ENCODE measurements around the gene BRAF.
"Not testable (repeated sequence)": the region's sequence is repeated elsewhere in the genome, so short reads cannot be mapped to it uniquely, and the experiment has no call there.

Gene BRAF

DNA sequence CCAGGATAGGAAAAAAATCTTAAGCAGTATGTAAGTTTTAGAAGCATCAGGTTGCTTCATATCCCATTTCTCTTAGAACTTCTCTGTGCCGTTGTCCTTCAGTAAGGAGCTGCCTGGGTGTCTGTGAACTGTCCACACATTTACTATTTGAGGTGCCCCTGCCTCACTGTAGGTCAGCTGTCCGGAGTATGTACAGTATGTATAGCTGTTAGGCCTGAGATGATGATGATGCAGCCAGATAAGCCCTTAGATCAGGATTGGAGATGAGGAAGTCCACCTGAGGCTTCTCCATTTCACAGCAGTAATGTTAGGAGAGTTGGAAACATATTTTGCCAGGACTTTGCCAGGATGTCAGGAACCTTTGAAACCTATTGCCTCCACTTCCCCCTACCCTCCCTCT is 220.5 kb downstream of the BRAF start:
- no peak for DNase-seq

DNA sequence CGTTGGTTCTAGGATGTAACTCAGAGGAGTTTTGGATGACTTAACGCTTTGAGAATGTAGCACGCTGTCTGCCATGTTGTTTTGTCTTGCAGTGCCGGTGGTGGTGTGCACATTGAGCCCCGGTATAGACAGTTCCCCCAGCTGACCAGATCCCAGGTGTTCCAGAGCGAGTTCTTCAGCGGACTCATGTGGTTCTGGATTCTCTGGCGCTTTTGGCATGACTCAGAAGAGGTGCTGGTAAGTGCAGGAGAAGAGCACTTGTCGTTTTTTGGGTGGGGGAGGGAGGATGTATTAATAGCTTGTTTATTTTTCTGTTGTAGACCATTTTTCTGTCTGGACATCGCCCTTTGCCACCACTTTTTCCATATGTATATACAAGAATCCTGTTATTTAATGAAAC is 222.0 kb downstream of the BRAF start:
- DNase-seq: no peak

GRCh38 chr7:140698477-140698876 is 226.3 kb downstream of the BRAF start:
- DNase-seq: no peak

GRCh38 chr7:140697447-140698143 is 227.1 kb downstream of the BRAF start:
- DNase-seq: no peak

DNA sequence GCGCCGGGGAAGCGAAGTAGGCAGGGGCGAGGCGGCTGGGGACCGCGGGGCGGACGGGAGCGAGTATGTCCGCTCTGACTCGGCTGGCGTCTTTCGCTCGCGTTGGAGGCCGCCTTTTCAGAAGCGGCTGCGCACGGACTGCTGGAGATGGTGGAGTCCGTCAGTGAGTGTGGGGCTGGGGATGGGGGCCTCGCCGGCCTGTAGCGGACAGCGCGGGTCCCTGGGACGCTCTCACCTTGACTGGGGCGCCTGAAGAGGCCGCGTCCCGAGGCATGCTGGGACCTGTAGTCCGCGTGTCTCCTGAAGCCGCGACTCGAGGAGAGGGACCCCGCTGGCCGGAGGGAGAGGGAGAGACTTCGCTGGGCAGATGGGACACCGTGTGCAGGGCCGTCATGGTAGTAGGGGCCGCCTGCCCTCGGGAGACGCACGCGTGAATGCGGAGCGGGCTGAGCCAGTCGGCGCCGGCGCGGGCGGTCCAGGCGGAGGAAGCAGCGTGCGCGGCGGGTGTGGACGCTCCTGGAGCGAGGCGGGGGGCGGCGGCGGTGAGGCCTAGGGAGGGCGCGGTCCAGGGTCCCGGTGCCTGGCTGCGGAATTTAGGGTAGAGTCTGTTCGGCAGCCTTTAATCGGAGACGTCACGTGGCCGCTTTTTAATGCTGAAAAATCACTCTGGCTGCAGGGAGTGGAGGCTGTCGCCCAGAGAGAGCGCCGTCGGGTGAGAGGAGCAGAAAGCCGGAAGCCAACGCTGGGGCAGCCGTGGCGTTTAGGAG is 227.9 kb downstream of the BRAF start, which contains the start of gene NDUFB2:
TSS of gene NDUFB2 (plus strand) at position 29 of the 767 bp plus-strand sequence. CDS start at position 66, 37 bp downstream.
- DNase-seq: peak; percentile 75

- DNase-seq: no peak
Measured at GRCh38 chr7:140696024-140696679, 228.6 kb downstream of the BRAF start.

DNA sequence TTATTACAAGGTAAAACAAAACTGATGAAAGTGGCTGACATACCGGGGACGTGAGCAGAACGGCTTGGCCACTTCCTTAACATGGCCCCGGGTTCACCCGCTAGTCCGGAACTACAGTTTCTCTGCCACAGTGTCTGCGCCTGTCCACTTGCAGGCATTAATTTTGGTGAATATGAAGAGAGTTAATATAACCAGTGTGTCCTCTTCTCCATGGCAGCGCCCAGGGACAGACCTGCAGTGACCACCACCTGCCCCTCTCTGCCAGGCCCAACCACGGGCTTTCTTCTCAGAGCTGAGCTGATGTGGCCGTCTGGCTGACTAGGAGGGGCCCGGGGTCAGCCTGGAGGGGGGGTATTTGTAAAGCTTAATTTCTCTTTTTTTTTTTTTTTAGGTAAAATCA is 229.3 kb downstream of the BRAF start:
- DNase-seq: no peak

GRCh38 chr7:140694592-140694991 is 230.1 kb downstream of the BRAF start:
- DNase-seq: no peak

DNA sequence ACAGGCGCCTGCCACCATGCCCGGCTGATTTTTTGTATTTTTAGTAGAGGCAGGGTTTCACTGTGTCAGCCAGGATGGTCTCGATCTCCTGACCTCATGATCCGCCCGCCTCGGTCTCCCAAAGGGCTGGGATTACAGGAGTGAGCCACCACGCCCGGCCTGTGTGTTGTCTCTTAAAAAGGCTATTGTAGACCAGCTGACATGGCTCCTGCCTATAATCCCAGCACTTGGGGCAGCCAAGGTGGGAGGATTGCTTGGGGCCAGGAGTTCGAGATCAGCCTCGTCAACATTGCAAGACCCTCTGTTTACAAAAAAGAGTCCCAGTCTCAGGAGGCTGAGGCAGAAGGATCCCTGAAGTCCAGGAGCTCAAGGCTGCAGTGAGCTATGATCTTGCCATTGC is 230.9 kb downstream of the BRAF start:
- not testable (repeated sequence) for DNase-seq

DNA sequence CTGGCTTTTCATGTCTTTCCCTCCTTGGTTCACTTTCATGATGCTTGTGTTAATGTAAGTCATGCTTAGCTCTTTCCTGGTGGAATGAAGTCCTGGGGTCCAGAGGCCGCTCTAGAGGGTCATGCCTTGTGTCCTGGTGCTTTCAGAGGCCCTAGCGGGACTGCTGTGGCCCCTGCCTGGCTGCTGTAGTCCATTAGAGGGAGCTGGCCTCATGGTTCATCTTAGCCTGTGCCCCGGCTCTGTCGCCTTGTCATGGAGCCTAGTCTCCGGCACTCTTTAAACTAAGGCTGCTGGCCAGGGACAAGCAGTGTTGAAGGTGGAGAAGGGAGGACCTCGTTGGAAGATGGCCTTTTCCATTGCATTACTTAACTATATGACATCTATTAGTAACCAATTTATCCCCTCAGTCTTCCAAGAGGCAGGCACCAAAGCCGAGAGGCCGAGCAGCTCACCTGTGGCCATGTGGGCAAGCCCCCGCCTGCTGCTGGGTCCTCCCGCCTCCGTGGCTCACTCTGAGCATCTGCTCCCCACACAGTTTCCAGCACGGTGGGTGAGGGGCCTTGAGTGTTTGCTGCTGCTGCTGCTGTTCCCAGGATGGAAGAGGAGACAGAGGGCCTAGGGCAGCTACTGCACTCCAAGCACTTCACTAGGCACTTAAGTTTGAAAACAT is 233.2 kb downstream of the BRAF start:
- DNase-seq: no peak

DNA sequence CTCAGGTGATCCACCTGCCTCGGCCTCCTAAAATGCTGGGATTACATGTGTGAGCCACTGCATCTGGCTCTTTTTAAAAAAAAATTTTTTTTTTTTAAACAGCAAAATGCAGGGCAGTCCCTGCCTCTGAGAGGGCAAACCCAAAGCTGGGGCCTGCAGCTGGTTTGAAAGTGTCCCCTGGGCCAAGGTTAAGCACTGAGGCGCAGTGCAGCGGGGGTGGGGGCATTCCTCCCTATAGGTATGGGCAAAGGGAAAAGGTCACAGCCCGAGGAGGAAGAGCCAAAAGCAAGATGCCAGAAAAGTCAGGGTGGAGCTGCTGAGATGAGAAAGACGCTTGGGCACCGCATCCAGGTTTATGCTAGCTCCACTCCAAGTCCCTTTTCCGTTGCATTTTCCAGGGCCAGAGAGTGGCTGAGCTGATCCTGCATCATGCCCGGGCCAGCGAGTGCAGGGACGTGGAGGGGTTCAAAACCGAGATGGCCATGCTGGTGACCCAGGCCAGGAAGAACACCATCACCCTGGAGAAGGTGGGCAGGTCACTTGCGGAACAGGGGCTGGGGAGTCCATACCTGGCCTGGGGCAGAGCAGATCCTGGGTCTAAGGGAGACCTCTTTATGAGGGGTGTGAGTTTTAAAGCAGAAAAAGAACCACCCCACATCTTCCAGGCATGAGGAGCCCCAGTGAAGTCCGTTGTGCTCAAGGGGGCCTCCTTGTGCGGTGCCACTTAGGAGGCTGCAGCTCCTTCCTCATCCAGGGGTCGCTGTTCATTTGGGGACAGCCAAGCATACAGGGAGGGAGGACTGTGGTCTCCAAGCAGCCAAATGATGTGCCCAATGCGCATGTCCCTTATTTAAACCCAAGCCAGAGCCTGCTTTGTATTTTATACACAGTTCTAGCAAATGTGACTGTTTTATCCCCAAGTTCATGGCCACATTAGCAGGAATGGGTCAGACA is 235.3 kb downstream of the BRAF start:
- DNase-seq: no peak

DNA sequence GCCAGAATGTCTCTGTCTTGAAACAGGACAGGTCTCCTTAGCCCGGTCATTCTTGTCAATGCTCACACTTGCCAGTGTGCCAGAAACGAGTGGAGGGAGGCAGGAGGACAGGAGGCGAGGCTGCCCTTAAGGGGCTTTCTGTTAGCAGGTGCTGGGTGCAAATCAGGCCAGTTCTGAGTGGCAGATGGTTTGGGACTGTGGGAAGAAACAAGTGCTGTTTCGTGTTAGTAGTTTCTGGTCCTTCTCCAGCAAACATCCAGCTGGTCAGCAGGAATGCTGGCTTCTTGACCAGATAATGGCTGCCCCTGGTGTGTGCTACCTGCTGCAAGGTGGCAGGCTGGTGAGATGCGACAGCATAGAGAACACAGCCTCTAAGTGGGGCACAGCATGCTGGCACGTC is 236.4 kb downstream of the BRAF start:
- no peak for DNase-seq

- no peak for DNase-seq
Measured at GRCh38 chr7:140686921-140687320, 237.8 kb downstream of the BRAF start.

DNA sequence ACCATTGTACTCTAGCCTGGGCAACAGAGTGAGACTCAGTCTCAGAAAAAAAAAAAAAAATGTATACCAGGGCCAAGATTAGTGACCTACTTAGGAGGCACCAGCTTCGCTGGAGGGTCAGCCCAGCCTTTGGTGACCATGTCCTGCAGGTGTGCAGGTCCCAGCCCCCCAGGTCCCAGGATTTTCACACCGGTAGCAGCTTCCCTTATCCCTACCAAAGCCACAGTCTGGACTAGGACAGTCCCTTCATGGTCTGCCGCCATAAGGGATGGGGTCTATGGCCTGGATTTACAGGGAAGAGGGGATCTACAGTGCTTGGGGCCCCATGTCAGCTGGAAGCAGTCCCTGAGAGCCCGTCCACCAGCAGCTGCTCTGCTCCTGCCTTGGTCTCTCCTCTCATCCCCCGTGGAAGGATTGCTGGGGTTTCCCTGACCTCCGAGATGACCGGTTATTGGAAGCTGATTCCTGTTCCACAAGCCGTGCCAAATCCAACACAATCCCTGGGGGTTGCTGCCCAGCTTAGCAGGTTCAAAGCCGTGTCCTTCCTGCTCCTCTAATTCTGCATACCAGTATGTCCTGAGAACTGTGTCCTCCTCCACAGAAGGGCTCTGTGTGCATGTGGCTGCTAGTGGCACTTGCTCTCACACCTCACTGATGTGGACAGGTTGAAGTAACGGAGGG is 239.2 kb downstream of the BRAF start:
- DNase-seq: no peak

DNA sequence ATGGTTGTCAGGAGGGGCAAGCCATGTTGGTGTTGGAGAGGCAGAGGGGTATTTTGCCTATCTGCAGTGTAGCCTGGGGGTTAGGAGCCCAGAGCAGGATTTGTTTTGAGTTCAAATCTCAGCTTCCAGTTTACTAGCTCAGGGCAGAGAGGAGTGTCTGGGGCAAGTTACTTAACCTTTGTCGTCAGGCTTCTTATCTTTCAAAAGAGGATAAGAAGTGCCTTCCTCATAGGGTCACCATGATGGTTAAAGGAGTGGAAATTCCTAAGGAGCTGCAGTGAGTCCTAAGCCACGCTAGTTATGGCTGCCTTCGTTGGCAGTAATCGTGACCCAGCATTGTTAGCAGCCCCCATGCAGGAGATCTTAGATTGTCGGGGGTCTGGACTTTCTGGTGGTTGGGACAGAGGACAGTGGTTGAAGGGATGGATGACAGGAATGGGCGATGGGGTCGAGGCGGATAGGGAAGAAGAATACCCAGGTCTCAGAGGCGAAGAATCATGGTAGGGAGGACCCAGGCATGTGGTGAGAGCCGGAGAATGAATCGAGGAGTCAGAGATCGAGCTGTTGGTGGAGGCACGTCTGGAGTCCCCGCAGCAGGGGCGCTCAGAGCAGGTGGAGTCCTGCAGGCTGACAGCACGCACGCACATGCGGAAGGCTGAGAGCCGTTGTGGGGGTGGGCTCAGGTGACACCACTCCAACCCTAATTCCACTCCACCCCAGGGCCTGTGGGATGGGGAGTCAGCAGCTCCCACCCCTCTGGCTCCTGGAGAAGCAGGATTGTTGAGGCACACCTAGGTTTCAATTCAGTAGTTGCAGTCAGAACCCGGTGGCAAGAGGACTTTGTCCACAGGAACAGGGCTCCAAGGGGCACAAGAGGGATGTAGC is 240.4 kb downstream of the BRAF start:
- no peak for DNase-seq

DNA sequence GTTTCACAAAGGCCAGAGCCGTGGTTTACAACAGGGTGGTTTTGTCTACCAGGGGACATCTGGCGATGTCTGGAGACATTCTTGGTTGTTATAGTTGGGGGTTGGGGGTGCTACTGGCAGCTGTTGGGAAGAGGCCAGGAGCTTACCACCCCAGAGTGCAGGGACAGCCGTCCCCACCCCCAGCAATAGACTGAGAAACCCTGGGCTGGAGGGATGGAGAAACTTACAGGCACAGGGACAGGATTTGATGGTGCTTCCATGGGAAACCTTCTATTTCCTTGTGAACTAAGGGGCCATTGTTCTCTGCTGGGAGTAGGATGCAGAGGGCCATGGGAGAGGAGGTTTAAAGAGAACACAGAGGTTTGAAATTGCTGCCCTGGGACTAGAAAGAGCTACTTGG is 241.1 kb downstream of the BRAF start:
- no peak for DNase-seq

- no peak for DNase-seq
Measured at GRCh38 chr7:140681766-140682165, 243.0 kb downstream of the BRAF start.

GRCh38 chr7:140680886-140681285 is 243.8 kb downstream of the BRAF start:
- DNase-seq: no peak

- DNase-seq: no peak
Measured at GRCh38 chr7:140679186-140679585, 245.5 kb downstream of the BRAF start.

- no peak for DNase-seq
Measured at GRCh38 chr7:140678816-140679130, 246.0 kb downstream of the BRAF start.
